Uterus (tissue), 4 donors: ENCODE data around the gene ISYNA1. TPM values are rescaled to one million over a fixed set of nuclear protein-coding genes. Genes with fewer than 3 reads are reported as not detected.

ENCODE experiments used
- DNase-seq, 2 donors: peaks; one replicate each; pipeline ENCODE4 v3.0.0-alpha.2; 2019 to 2020
- H3K27ac ChIP-seq, 2 donors: fragments of 200-600 bp; sonication (generic); 1 replicate in 1 of 2; 2 replicates in 1 of 2; pipeline ENCODE4 v1.5.1; 2016 to 2018
- H3K27me3 ChIP-seq, 2 donors: fragments of 200-600 bp; sonication (generic); one replicate each; pipeline ENCODE4 v1.5.1; 2018 to 2019; ENCODE audit warnings: control low read depth in 1 of 2
- H3K36me3 ChIP-seq, 2 donors: fragments of 200-600 bp; sonication (generic); one replicate each; pipeline ENCODE4 v1.5.1; 2019; ENCODE audit warnings: control low read depth in 1 of 2
- H3K4me1 ChIP-seq, 2 donors: fragments of 200-600 bp; sonication (generic); one replicate each; pipeline ENCODE4 v1.5.1; 2018 to 2019; ENCODE audit warnings: control low read depth in 1 of 2
- H3K4me3 ChIP-seq, 2 donors: fragments of 200-600 bp; sonication (generic); 1 replicate in 1 of 2; 2 replicates in 1 of 2; pipeline ENCODE4 v1.5.1; 2018 to 2019; ENCODE audit warnings: mild to moderate bottlenecking in 1 of 2
- H3K9me3 ChIP-seq, 2 donors: fragments of 200-600 bp; sonication (generic); one replicate each; pipeline ENCODE4 v1.5.1; 2019; ENCODE audit warnings: control low read depth in 1 of 2
- CTCF ChIP-seq, 4 experiments: fragments of 200-600 bp in 2 of 4; fragments of 450-650 bp in 2 of 4; sonication (generic) in 2 of 4; IDR thresholded peaks; one replicate each; pipeline ENCODE4 v1.5.1; 2016 to 2019; ENCODE audit warnings: antibody characterized with exemption in 4 of 4, mild to moderate bottlenecking in 2 of 4, moderate library complexity in 1 of 4
- POLR2A ChIP-seq, 2 donors: fragments of 450-650 bp; IDR thresholded peaks; one replicate each; pipeline ENCODE4 v1.6.1; 2016; ENCODE audit warnings: antibody characterized with exemption in 2 of 2, mild to moderate bottlenecking in 1 of 2, moderate library complexity in 1 of 2
- intact Hi-C: fragments of 100-400 bp; cut with DNase I; formaldehyde crosslinking; loops from one replicate; pipeline ENCODE4 v1.15.1; 2023; ENCODE audit warnings: low total_unique reads
- total RNA-seq, 4 donors: library from RNA; depleted of rRNA in 3 of 4; stranded (reverse); fragments of >200 nt in 3 of 4; gene quantifications; one replicate each; pipeline versions ENCODE4 v1.1.0 to v1.2.4, GENCODE V29; 2014 to 2023
- donor health status: DM: yes; HTN: yes; CAD: no.

The ISYNA1 gene
- total RNA-seq, 4 donors from 2014 or later, result 56.8 to 152 (median 106) TPM

DNA sequence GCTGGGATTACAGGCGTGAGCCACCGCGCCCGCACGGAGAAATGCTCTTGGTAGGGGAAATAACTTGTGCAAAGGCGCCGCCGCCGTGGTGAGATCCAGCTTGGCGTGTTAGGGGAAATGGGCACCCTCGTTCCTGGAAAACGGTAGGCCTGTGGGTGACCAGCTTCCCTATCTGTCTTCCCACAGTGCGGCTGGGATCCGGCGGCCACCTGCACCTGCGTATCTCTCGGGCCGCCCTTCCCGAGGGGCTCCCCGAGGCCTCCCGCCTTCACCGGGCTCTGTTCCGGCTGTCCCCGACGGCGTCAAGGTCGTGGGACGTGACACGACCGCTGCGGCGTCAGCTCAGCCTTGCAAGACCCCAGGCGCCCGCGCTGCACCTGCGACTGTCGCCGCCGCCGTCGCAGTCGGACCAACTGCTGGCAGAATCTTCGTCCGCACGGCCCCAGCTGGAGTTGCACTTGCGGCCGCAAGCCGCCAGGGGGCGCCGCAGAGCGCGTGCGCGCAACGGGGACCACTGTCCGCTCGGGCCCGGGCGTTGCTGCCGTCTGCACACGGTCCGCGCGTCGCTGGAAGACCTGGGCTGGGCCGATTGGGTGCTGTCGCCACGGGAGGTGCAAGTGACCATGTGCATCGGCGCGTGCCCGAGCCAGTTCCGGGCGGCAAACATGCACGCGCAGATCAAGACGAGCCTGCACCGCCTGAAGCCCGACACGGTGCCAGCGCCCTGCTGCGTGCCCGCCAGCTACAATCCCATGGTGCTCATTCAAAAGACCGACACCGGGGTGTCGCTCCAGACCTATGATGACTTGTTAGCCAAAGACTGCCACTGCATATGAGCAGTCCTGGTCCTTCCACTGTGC is 49.6 kb downstream of the ISYNA1 start:
- H3K9me3 ChIP-seq, result no peaks in the 10 kb centered on the region
- H3K27ac ChIP-seq, result peak overlapping the region in 1 of 2 donors; percentile 53
- intact Hi-C loops, result no loop called here
- H3K27me3 ChIP-seq, result no peaks in the 10 kb centered on the region
- TF ChIP-seq POLR2A (IDR thresholded peaks at IDR 0.05) (no peak), CTCF (IDR thresholded peaks at IDR 0.05) (peak; percentile 98 to 100 (median 99))
- DNase-seq, result peak; percentile 70 to 84
- H3K36me3 ChIP-seq, result no peaks in the 10 kb centered on the region
- peak overlapping the region; percentile 12 to 24 for H3K4me3 ChIP-seq
- H3K4me1 ChIP-seq, result peaks cover 0 to 9% of the 10 kb centered on the region in 2 donors

DNA sequence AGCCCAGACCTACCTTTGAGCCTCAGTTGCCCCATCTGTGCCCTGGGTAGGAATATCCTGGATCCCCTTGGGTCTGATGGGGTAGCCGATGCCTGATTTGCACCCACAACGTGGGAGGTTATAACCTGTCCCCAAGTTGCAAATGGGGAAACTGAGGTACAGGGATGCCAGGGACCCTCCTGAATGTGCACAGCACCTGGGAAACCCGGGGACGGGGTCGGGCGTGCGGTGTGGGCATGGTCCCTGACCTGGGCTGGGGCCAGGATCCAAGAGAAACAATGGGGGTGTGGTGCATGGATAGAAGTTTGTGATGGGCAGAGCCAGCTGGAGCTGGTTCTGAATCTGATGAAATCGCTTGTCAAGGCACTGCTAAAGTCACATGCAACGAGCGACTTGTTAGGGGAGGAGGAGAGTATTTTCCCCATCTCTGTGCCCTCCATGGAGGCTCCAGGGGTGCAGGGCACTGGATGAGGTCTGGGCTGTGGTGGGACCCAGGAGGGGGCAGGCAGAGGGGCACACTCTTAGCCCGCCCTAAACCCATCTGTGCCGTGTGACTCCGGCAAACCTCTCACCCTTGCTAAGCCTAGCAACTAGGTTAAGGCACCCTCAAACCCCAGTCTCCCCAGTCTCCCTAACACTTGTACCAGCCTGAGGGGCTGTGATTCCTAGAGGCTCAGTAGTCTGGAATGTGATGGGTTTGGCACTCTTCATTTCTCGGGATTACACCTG is 51.2 kb downstream of the ISYNA1 start:
- Histone ChIP-seq H3K27me3 (no peaks in the 10 kb centered on the region), H3K4me3 (no peak overlapping the region), H3K4me1 (peaks cover 0 to 9% of the 10 kb centered on the region in 2 donors), H3K9me3 (no peaks in the 10 kb centered on the region), H3K27ac (peak overlapping the region in 1 of 2 donors; percentile 12), H3K36me3 (no peaks in the 10 kb centered on the region)
- intact Hi-C loops, result no loop called here
- no peak for TF ChIP-seq CTCF (IDR thresholded peaks at IDR 0.05)
- TF ChIP-seq POLR2A (IDR thresholded peaks at IDR 0.05), result no peak
- DNase-seq, result no peak

DNA sequence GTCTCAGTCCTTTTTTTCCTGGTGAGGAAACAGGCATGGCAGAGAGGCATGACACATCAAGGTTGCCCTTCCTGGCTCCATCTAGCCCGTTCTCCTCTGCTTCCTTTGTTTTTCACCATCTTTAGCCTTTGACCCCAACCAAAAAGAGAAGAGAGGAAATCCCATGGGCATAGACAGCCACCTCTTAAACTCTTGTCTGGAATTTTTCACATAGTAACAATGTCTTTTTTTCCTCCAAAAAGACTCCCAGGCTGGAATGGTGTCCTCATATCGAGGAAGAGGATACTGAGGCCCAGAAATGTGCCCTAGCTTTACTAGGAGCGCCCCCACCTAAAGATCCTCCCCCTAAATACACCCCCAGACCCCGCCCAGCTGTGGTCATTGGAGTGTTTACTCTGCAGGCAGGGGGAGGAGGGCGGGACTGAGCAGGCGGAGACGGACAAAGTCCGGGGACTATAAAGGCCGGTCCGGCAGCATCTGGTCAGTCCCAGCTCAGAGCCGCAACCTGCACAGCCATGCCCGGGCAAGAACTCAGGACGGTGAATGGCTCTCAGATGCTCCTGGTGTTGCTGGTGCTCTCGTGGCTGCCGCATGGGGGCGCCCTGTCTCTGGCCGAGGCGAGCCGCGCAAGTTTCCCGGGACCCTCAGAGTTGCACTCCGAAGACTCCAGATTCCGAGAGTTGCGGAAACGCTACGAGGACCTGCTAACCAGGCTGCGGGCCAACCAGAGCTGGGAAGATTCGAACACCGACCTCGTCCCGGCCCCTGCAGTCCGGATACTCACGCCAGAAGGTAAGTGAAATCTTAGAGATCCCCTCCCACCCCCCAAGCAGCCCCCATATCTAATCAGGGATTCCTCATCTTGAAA is 52.0 kb downstream of the ISYNA1 start, which contains the start of gene GDF15:
GDF15 (plus strand) TSS at position 484 of the 868 bp plus-strand sequence; CDS start at position 516, 32 bp downstream.
- Histone ChIP-seq H3K27me3 (no peaks in the 10 kb centered on the region), H3K36me3 (no peaks in the 10 kb centered on the region), H3K4me1 (peaks cover 0 to 9% of the 10 kb centered on the region in 2 donors), H3K4me3 (no peak within 1 kb of the TSS), H3K27ac (peak within 1 kb of the TSS in 1 of 2 donors; percentile 12), H3K9me3 (no peaks in the 10 kb centered on the region)
- peak; percentile 53 to 56 for DNase-seq
- TF ChIP-seq POLR2A (IDR thresholded peaks at IDR 0.05), result peak in 1 of 2 donors; percentile 46
- peak in 3 of 4 experiments; percentile 27 to 40 (median 32) for TF ChIP-seq CTCF (IDR thresholded peaks at IDR 0.05)
- intact Hi-C loops, result no loop called here

GRCh38 chr19:18385359-18385674 is 52.6 kb downstream of the ISYNA1 start:
- intact Hi-C loops, result no loop called here
- DNase-seq, result no peak

DNA sequence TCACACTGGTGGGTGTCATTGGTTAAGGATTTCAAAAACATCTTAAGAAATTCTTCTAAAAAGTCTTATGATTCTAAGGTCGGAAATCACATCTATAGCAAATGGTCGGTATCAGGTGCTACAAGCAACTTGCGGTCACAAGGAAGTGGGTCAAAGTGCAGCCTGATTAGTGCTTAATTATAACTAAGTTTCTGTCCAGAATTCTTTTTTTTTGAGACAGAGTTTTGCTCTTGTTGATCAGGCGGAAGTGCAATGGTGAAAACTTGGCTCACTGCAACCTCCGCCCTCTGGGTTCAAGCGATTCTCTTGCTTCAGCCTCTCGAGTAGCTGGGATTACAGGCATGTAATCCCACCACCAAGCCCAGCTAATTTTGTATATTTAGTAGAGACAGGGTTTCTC is 53.2 kb downstream of the ISYNA1 start:
- Histone ChIP-seq H3K9me3 (no peaks in the 10 kb centered on the region), H3K4me1 (peaks cover 0 to 18% of the 10 kb centered on the region in 2 donors), H3K4me3 (no peak overlapping the region), H3K36me3 (no peaks in the 10 kb centered on the region), H3K27ac (no peak overlapping the region), H3K27me3 (no peaks in the 10 kb centered on the region)
- intact Hi-C loops, result no loop called here
- TF ChIP-seq POLR2A (IDR thresholded peaks at IDR 0.05) (no peak), CTCF (IDR thresholded peaks at IDR 0.05) (no peak)
- no peak for DNase-seq

More at GRCh38 chr19:18385359-18385674, 52.6 kb downstream of the ISYNA1 start:
- no peaks in the 10 kb centered on the region for H3K27me3 ChIP-seq
- peak overlapping the region in 1 of 2 donors; percentile 12 for H3K27ac ChIP-seq
- no peaks in the 10 kb centered on the region for H3K9me3 ChIP-seq
- TF ChIP-seq POLR2A (IDR thresholded peaks at IDR 0.05), result no peak
- no peaks in the 10 kb centered on the region for H3K36me3 ChIP-seq
- H3K4me1 ChIP-seq, result peaks cover 0 to 13% of the 10 kb centered on the region in 2 donors
- no peak overlapping the region for H3K4me3 ChIP-seq
